GM19395 (cell line): ENCODE data around the gene PLPP1.

ENCODE experiments used
- ATAC-seq: cut with Tn5 transposase; IDR thresholded peaks from one replicate; pipeline ENCODE4 v1.9.1; 2021; ENCODE audit warnings: mild to moderate bottlenecking, moderate library complexity; ENCODE audit not compliant: unreplicated experiment

The PLPP1 gene

DNA sequence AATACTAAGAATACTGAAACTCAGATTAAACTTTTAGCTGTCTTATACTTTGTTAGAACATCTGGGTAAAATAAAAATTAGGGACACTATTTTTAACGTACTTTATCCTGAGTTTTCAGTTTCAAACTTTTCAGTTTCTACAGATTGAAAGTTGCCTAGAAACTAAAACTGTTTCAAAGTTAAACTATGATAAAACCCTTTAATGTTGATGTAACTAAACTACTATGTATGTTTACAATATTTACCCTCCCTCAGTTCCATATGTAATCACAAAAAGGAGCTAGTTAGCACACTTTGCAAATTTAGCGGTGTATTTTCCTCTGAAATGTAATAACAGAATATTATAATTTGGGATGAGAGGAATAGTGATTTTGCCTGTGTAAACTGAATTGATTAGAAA, 121.1 kb downstream of the PLPP1 start:
- ATAC-seq = no peak

DNA sequence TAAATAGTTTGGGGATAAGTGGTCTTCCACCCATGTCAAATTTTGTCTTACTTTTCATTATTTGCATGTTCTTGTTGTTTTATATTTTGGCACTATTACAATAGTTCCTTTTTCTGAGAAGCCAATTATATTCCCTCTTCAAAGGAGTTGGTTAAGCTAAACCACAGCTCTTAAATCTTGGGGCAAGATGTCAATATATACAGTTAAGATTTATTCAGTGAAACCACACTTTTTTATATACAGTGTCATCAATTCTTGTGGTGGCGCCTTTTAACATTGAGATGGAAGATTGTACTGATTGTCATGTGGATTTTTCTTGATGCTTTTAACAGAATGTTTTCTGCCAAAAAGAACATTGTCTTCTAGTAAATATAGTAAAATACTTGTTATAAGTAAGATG, 122.9 kb downstream of the PLPP1 start:
- ATAC-seq = no peak

DNA sequence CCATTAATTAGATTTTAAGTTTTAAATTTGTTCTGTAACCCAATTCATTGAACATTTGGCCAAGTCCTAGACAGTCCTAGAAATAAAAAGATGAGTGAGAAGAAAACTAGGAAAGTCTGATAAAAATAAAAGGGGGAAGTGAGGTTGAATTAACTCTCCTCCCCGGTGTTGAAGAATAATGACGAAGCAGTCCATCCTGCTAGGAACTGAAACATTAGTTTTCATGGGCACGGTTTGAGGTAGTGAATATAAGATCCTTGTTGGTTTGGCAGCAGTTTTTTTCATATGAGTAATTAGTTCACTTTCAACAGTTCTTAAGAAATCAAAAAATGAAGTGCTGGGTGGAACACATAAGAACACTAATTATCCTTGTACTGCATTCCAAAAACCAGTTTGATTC, 123.9 kb downstream of the PLPP1 start:
- ATAC-seq = no peak

DNA sequence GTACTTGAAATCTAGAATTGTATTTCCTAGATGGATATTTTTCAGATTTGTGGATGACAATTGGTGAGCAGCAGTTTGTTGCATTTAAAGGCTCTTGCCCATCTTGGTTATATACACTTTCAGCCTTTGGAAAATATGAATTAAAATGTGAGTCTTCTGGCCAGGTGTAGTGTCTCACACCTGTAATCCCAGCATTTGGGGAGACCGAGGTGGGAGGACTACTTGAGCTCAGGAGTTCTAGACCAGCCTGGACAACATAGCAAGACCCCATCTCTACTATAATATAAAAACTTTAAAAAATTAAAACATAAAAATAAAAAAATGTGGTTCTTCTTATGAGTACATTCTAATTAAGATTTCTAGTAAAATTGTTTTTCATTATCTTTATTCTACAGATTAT, 125.0 kb downstream of the PLPP1 start:
- no peak for ATAC-seq

DNA sequence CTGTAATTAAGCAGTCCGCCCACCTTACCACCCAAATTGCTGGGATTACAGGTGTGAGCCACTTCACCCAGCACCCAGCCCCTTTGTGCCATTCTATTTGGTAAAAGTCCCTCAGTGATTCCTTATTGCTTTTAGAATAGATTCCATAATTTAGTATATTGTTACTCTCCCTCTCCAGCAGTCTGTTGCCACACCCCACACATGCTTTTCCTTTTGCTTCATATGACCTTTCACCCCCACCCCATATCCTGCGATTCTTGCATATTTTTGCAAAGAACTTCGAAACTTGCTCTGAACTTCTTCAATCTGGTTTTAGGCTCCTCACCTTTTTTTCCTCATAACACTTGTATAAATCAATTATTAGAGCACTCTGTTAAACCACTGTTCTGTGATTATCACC, 126.8 kb downstream of the PLPP1 start:
- no peak for ATAC-seq

DNA sequence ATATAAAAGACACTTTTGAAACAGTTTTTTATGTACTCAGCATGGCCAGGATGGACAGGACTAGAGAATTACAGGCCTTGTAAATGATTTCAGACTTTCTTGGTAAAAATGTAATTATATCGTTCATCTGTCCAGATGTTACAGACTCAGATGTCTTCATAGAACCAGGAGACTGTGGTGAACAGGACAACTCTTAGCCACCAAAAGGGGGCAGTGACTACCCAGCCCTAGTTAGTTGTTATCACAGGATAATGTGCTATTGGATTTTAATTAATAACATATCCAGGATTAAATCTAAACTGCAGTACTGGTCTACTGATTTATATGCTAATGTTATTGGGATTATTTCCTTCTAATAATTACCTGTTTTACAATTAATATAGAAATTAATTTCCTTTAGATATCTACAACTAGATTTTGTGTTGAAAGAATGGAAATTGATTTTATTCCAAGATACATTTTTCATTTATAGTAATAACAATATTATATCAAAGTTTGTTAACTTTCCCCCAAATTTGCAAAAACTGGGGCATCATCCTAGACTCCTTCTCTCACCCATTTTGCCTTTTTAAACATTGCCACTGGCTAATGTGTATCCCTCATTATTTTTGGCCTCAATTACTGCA, 127.6 kb downstream of the PLPP1 start:
- no peak for ATAC-seq

DNA sequence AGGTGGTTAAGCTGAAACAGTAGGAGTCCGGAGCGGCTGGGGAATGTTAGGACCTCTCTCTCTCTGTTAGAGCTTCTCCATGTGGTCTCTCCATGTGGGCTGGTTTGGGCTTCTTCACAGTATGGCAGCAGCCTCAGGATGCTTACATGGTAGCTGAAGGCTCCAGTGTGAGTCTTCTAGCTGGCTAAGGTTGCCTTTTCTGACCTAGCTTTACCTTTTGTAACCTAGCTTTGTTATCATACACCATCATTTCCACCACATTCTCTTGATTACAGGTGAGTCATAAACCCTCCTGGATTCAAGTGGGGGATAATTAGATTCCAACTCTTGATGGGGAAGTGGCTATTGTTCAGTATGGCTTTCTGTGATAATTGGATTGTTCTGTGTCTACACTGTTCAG, 128.5 kb downstream of the PLPP1 start:
- no peak for ATAC-seq

DNA sequence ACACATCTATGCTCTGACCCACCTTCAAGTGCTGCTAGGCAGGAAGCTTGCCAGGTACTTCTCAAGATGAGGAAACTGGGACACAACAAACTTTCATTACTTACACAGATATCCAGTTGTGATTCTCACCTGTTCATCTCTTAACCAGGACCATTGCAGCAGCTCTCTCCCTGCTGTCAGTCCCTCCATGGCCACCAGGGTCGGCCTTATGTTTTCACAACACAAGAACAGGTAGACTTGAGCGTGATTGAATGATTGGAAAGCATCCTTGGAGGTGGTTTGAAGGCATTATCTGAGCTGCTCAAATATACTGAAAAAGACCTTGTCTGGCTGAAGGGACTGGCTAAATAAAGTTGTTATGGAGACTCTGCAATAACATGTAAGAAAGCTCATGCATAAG, 132.6 kb downstream of the PLPP1 start:
- no peak for ATAC-seq

DNA sequence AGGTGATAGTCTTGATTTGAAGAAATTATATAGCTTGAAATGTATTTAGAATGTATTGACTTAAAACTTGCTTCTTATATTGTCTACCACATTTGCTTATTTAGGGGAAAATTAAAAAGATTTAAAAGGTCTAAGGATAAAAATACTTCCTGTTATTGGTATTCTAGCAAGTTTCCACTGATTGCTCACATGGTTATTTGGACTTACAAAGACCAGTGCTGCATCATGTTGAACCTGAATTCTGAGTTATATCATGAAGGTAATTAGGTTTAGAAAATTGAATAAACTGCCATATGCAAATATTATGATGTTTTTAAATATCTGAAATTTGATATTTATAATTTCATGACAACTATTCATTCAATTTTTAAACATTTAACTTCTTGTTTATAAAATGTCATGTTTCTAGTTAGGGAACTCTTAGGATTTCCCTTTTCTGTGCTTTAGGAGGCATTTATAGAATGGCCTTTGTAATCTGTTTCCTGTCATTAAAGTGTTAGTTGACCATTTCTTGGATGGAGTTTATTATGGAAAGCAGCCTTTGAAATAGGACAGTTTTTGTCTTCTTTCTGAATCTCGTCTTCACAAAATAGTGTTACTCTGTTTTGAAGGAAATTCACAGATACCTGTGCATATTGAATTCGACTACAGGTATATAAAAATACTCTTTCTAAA, 141.1 kb downstream of the PLPP1 start:
- ATAC-seq = no peak

DNA sequence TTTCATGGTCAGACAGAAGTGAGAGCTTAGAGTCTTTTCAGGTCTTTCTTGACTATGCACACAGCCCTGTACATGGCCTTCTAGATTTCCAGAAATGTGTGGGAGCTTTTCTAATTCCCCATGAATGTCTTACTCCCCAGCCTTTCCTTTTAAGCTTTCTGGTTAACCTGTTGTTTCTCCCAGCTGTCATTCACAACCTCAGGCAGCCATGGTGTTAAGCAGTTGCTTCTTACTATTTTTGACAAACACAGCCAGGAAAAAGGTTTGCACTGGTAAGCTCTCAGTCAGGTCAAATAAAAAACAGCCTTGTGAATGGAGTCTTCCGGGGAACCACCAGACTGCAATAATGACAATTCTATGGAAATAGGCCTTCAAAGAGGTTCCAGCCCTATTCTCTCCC, 142.1 kb downstream of the PLPP1 start:
- no peak for ATAC-seq

DNA sequence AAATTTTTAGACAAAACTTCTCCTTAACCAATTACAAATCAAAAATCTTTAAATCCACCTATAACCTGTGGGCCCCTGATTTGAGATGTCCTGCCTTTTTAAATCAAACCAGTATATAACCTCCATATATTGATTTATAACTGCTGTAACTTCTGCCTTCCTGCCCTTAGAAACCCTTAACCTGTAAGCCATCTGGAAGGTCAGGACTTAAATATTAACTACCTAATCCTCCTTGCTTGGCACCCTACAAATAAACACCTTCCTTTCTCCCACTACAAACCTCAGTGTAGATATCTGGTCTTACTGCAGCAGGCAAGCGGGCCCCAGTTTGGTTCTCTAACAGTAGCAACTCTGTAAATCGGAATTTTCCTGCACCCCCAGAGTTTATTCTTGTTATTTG, 143.1 kb downstream of the PLPP1 start:
- ATAC-seq = no peak

DNA sequence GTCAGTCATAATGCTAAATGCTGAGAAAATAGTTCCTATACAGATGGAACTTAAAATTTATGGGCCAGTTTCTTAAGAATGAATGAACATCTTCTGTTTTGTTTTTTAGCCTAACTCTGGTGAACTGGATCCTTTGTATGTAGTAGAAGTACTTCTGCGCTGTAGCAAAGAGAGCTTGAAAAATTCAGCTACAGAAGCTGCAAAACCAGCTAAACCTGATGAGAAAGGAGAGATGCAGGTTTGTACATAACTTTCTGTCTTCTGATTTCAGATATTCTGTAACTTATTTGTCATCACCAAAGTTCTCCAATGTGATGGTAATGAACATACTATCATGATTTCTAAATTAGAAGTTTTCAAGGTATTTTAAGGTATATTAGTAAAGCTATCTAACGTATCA, 146.9 kb downstream of the PLPP1 start:
- ATAC-seq = no peak

DNA sequence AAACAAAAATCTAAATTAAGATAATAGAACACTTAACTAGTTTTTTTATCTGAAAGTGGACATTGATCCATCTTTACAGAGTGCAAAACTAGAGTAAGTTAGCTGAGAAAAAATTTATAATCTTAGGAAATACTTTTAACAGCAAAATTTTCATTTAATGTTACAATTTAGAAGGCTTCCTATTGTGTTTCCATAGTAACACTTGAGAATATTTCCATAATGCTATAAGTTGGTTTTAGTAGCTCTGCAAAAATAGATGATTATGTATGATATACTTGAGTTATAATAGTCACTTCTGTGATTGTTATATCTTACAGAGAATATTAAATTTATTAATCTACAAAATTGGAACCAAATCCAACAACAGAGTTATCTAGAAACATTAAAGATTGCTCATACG, 148.4 kb downstream of the PLPP1 start:
- ATAC-seq = no peak

DNA sequence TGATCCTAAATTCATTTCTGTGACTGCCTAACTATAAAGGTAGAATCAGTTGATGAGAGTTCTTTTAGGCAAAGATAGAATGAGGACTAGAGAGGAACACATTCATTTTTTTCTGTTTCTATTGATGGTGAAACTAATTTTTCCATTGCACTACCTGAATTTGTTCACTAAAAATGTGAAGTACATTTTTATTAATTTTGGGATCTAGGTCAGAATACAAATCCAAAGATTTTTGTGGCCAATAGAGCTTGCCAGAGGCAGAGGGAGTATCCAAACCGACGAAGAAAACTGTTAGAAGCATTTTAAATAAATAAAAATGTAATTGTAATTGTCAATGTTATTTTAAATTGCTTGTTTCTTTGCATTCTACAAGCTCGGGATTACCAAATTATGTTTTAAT, 148.9 kb downstream of the PLPP1 start:
- no peak for ATAC-seq

DNA sequence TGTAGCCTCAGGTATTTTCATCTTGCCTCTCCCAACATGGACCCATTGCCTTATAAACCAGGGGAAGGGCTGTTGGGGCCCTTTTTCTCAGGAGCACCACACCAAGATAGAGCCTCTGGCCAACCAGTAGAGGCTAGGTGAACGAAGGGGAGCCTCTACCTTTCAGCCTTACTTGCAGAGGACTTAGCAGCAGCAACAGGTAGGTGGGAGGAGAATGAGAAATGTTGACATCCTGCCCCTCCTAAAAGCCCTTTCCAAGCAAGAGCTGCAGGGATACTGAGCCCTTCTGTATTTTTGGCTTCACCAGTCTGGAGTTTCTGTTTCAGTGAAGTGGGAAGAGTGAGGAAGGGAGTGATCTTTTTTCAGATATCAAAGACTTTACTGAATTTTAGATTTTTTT, 149.5 kb downstream of the PLPP1 start:
- no peak for ATAC-seq

DNA sequence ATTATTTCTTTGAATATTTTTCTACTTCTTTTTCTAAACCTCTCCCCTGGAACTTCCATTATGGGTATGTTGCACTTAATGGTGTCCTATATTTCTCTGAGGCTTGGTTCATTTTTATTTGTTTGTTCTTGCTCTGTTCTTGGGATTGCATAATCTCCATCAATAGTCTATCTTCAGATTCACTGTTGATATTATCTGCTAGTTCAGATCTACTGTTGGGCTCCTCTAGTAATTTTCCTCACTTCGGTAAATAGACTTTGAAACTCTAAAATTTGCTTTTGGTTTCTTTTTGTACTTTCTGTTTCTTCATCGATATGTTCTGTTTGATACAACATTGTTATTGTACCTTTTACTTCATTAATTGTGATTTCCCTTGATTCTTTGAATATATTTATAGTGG, 150.7 kb downstream of the PLPP1 start:
- ATAC-seq = no peak

DNA sequence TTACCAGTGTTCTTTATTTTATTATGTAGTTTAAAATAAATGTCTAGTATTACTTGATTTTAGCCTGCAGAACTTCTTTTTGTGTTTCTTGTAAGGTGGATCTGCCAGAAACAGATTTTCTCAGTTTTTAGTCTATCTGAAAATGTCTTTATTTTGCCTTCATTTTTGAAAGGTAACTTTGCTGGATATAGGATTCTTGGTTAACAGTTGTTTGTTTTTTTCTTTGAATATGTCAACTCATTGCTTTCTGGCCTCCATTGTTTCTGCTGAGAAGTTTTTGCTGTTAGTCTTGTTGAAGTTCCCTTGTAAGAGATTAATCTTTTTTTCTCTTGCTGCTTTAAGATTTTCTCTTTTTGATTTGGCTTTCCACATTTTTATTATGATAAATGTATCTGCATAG, 151.5 kb downstream of the PLPP1 start:
- ATAC-seq = no peak

DNA sequence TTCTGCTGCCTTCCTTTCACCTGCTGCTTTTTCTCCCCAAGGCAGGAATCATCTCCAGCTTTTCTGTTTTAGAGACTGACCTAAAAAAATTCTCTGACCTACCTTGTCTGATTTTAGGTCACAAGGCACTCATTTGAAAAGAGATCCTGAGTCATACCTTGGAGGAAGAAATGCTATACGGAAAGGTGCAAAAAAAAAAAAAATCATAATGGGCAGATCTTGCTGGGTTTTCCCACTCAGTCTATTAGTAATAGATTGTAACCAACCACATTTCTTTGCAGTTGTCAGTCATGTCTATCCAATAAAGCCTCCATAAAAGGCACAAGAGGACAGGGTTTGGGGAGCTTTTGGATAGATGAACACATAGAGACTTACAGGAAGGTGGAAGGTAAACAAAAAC, 157.0 kb downstream of the PLPP1 start:
- no peak for ATAC-seq
